ENCODE results near the gene WDR1. TPM values are rescaled to one million over a fixed set of nuclear protein-coding genes. Genes with fewer than 3 reads are reported as not detected.

Gene WDR1
- polyA plus RNA-seq, 3 donors = 206 to 251 (median 243) TPM

DNA sequence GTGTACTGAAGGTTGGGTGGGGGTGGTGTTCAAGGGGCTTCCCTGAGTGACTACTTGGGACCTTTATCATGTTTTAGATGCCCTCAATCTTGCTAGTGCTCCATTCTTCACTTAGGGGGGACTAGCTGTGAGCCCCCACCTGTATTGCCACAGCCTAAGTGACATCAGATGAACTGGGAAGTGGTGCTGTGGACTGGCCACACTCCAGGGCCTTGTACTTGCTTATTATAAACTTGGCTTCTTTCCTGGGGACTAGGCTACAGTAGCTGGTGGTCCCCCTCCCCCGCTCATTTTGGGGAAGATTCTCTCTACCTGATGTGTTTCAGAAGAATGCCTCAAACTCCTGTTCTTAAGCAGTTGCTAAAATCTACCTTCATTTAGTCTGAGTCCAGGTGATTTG is 46.7 kb upstream of the WDR1 start:
- H2AFZ ChIP-seq (ENCODE audit: insufficient read depth, low read depth, low read length, poor library complexity, severe bottlenecking) = no peak overlapping the region
- no peak overlapping the region for H3K4me2 ChIP-seq (replicated peaks; ENCODE audit: extremely low read depth, low read length, poor library complexity, severe bottlenecking)
- H3K4me3 Mint-ChIP-seq = no peak overlapping the region
- H3K9me3 Mint-ChIP-seq = no peaks in the 10 kb centered on the region
- H3K27ac Mint-ChIP-seq = no peak overlapping the region
- no peaks in the 10 kb centered on the region for H4K20me1 ChIP-seq (ENCODE audit: insufficient read depth, low read length)
- H3K9ac ChIP-seq (ENCODE audit: insufficient read depth, low read length, poor library complexity, severe bottlenecking) = no peak overlapping the region
- DNase-seq = no peak
- intact Hi-C loops (cut with micrococcal nuclease) = loop anchor here in 1 of 2 donors (5.0 to 10.0 kb wide), 2 partner anchors 242 to 384 kb away; no protein-coding TSS in a partner anchor
- H3K4me1 ChIP-seq (ENCODE audit: control insufficient read depth in 1 of 2, insufficient read depth in 2 of 2, low read length in 2 of 2) = no peaks in the 10 kb centered on the region
- peaks cover 0 to 3% (median 2%) of the 10 kb centered on the region in 3 donors for H3K27me3 Mint-ChIP-seq (ENCODE audit: low read depth in 3 of 3)
- H3K27me3 ChIP-seq (ENCODE audit: control insufficient read depth in 2 of 2, insufficient read depth in 2 of 2, low read length in 2 of 2) = no peaks in the 10 kb centered on the region
- no peaks in the 10 kb centered on the region for H3K36me3 Mint-ChIP-seq
- peaks cover 8% of the 10 kb centered on the region for H3K4me1 Mint-ChIP-seq
- no peaks in the 10 kb centered on the region for H3K9me3 ChIP-seq (replicated peaks in 1 of 2; ENCODE audit: control insufficient read depth in 1 of 2, insufficient read depth in 1 of 2, low read length in 2 of 2)
- no peak overlapping the region for H3K4me3 ChIP-seq (replicated peaks in 1 of 3; ENCODE audit: low read depth in 2 of 3, low read length in 3 of 3)
- no peaks in the 10 kb centered on the region for H3K36me3 ChIP-seq (replicated peaks in 1 of 2; ENCODE audit: control insufficient read depth in 1 of 2, insufficient read depth in 2 of 2, low read length in 2 of 2)
- TF ChIP-seq, protein P1, sequence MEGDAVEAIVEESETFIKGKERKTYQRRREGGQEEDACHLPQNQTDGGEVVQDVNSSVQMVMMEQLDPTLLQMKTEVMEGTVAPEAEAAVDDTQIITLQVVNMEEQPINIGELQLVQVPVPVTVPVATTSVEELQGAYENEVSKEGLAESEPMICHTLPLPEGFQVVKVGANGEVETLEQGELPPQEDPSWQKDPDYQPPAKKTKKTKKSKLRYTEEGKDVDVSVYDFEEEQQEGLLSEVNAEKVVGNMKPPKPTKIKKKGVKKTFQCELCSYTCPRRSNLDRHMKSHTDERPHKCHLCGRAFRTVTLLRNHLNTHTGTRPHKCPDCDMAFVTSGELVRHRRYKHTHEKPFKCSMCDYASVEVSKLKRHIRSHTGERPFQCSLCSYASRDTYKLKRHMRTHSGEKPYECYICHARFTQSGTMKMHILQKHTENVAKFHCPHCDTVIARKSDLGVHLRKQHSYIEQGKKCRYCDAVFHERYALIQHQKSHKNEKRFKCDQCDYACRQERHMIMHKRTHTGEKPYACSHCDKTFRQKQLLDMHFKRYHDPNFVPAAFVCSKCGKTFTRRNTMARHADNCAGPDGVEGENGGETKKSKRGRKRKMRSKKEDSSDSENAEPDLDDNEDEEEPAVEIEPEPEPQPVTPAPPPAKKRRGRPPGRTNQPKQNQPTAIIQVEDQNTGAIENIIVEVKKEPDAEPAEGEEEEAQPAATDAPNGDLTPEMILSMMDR (IDR thresholded peaks at IDR 0.05) = no peak
- no peak overlapping the region for H3K27ac ChIP-seq (ENCODE audit: low read depth in 1 of 2, low read length in 2 of 2)
- H3K79me2 ChIP-seq (ENCODE audit: insufficient read depth, low read length) = no peaks in the 10 kb centered on the region
- no CpG with 5 or more reads among the region's 1 CpG for WGBS (ENCODE audit: insufficient coverage)

GRCh38 chr4:10162341-10163000 is 45.9 kb upstream of the WDR1 start:
- H3K27me3 Mint-ChIP-seq (ENCODE audit: low read depth in 3 of 3) = peaks cover 0 to 3% (median 0%) of the 10 kb centered on the region in 3 donors
- Histone ChIP-seq H3K27ac (ENCODE audit: low read depth in 1 of 2, low read length in 2 of 2) (no peak overlapping the region), H3K4me1 (ENCODE audit: control insufficient read depth in 1 of 2, insufficient read depth in 2 of 2, low read length in 2 of 2) (no peaks in the 10 kb centered on the region), H4K20me1 (ENCODE audit: insufficient read depth, low read length) (no peaks in the 10 kb centered on the region), H3K36me3 (replicated peaks in 1 of 2; ENCODE audit: control insufficient read depth in 1 of 2, insufficient read depth in 2 of 2, low read length in 2 of 2) (no peaks in the 10 kb centered on the region), H2AFZ (ENCODE audit: insufficient read depth, low read depth, low read length, poor library complexity, severe bottlenecking) (no peak overlapping the region), H3K4me2 (replicated peaks; ENCODE audit: extremely low read depth, low read length, poor library complexity, severe bottlenecking) (no peak overlapping the region), H3K9ac (ENCODE audit: insufficient read depth, low read length, poor library complexity, severe bottlenecking) (no peak overlapping the region), H3K79me2 (ENCODE audit: insufficient read depth, low read length) (no peaks in the 10 kb centered on the region), H3K9me3 (replicated peaks in 1 of 2; ENCODE audit: control insufficient read depth in 1 of 2, insufficient read depth in 1 of 2, low read length in 2 of 2) (no peaks in the 10 kb centered on the region), H3K27me3 (ENCODE audit: control insufficient read depth in 2 of 2, insufficient read depth in 2 of 2, low read length in 2 of 2) (no peaks in the 10 kb centered on the region), H3K4me3 (replicated peaks in 1 of 3; ENCODE audit: low read depth in 2 of 3, low read length in 3 of 3) (no peak overlapping the region)
- intact Hi-C loops (cut with micrococcal nuclease) = loop anchor here in 1 of 2 donors (5.0 to 10.0 kb wide), 2 partner anchors 242 to 385 kb away; no protein-coding TSS in a partner anchor
- TF ChIP-seq, protein P1 (IDR thresholded peaks at IDR 0.05) = no peak
- no peaks in the 10 kb centered on the region for H3K36me3 Mint-ChIP-seq
- 97% methylated on average over 4 of the region's 7 CpGs for WGBS (ENCODE audit: insufficient coverage)
- peak overlapping the region in 1 of 7 donors; percentile 24 for H3K27ac Mint-ChIP-seq
- no peak for DNase-seq
- no peaks in the 10 kb centered on the region for H3K9me3 Mint-ChIP-seq
- H3K4me3 Mint-ChIP-seq = no peak overlapping the region
- H3K4me1 Mint-ChIP-seq = peaks cover 12% of the 10 kb centered on the region

Data from CD14-positive monocyte (primary cell).